ENCODE measurements around the gene PGAP1. TPM values are rescaled to one million over a fixed set of nuclear protein-coding genes. Genes with fewer than 3 reads are reported as not detected.

The PGAP1 gene
- total RNA-seq, 1 experiment from 2014 or later: 21.0 TPM

- Histone ChIP-seq H2AFZ (ENCODE audit: low read length) (peak overlapping the region; percentile 91), H3K23ac (ENCODE audit: insufficient read length, low read depth, low read length) (no peak overlapping the region)
These were observed 39.1 kb upstream of the PGAP1 start for GRCh38 chr2:196965651-196966050.

More at GRCh38 chr2:196965651-196966050, 39.1 kb upstream of the PGAP1 start:
- H4K5ac ChIP-seq (ENCODE audit: insufficient read length, low read depth, low read length): no peak overlapping the region
- no peaks in the 10 kb centered on the region for H3K79me1 ChIP-seq (ENCODE audit: insufficient read depth, low read depth, low read length, poor library complexity, severe bottlenecking)
- no peaks in the 10 kb centered on the region for H3K27me3 ChIP-seq (ENCODE audit: insufficient read depth, low read length)
- DNase-seq: no peak
- Mint-ChIP-seq H3K36me3 (ENCODE audit: insufficient read depth in 1 of 3, low read depth in 3 of 3) (peaks cover 5 to 18% (median 11%) of the 10 kb centered on the region in 3 experiments), H3K27ac (peak overlapping the region in 2 of 3 experiments; percentile 52 to 56; a peak in 2 of 7 replicates), H3K4me1 (peaks cover 18 to 29% of the 10 kb centered on the region in 2 experiments), H3K4me3 (no peak overlapping the region), H3K9me3 (peaks cover 15% of the 10 kb centered on the region in 2 experiments; a peak in 4 of 5 replicates), H3K27me3 (ENCODE audit: low read depth) (no peaks in the 10 kb centered on the region)
- H4K8ac ChIP-seq (replicated peaks; ENCODE audit: insufficient read length, low read depth, low read length): no peak overlapping the region
- no peaks in the 10 kb centered on the region; the same call in 1 of the 2 replicates for H3K4me1 ChIP-seq (ENCODE audit: insufficient read depth, low read length)
- no peaks in the 10 kb centered on the region for H4K20me1 ChIP-seq (ENCODE audit: control insufficient read depth, insufficient read depth, insufficient read length)
- H3K79me2 ChIP-seq (ENCODE audit: insufficient read depth, low read length): no peaks in the 10 kb centered on the region
- no peak overlapping the region for H3K14ac ChIP-seq (ENCODE audit: insufficient read depth, low read length)
- no peaks in the 10 kb centered on the region for H3K9me3 ChIP-seq (ENCODE audit: control insufficient read depth, low read depth, low read length)
- no peak overlapping the region for H3K56ac ChIP-seq (ENCODE audit: insufficient read length, low read depth, low read length)
- no peak overlapping the region for H3K9ac ChIP-seq (ENCODE audit: extremely low read depth, insufficient read length, low read length)
- no peak overlapping the region for H2AK5ac ChIP-seq (ENCODE audit: insufficient read length, low read length)
- no peak overlapping the region for H2BK15ac ChIP-seq (ENCODE audit: low read depth, low read length)
- no peak overlapping the region for H3K4ac ChIP-seq (ENCODE audit: low read depth, low read length)
- no peak overlapping the region for H3K18ac ChIP-seq (ENCODE audit: insufficient read length, low read depth, low read length)
- H3T11ph ChIP-seq (ENCODE audit: low read length): no peak overlapping the region
- H3K23me2 ChIP-seq (ENCODE audit: insufficient read length, low read depth, low read length, poor library complexity, severe bottlenecking): no peaks in the 10 kb centered on the region
- no peak overlapping the region for H4K91ac ChIP-seq (ENCODE audit: insufficient read length, low read depth, low read length)
- H2BK12ac ChIP-seq (ENCODE audit: insufficient read length, low read depth, low read length): no peak overlapping the region
- no peak overlapping the region for H2BK20ac ChIP-seq (ENCODE audit: low read depth, low read length, poor library complexity, severe bottlenecking)
- H2BK5ac ChIP-seq (ENCODE audit: insufficient read length, low read length): no peak overlapping the region
- TF ChIP-seq CTCF (conservative IDR thresholded peaks at IDR 0.05): no peak
- no peak overlapping the region for H3K4me2 ChIP-seq (ENCODE audit: insufficient read depth, insufficient read length, low read length)
- no peak overlapping the region for H2BK120ac ChIP-seq (ENCODE audit: low read depth, low read length, poor library complexity, severe bottlenecking)
- H3K27ac ChIP-seq (ENCODE audit: insufficient read length, low read depth, low read length): no peak overlapping the region
- WGBS (ENCODE audit: extremely low coverage, insufficient read length, low lambda C conversion rate): no CpG with 5 or more reads among the region's 4 CpGs
